HepG2 (cell line): ENCODE measurements around the gene SECTM1. TPM values are rescaled to one million over a fixed set of nuclear protein-coding genes. Genes with fewer than 3 reads are reported as not detected.

Experiments
- ATAC-seq: fragments of 200-7000 bp; cut with Tn5 transposase; 3 replicates; pipeline ENCODE4 v1.9.1; 2020; ENCODE audit warnings: mild to moderate bottlenecking, moderate library complexity
- BruUV-seq: library from RNA; stranded (reverse); fragments of 400-500 nt; replicated peaks from 2 replicates; lab custom pipeline; 2021; lab: Mats Ljungman, UMichigan
- CTCF ChIA-PET: fragments of 300-600 bp; formaldehyde crosslinking; extraction: SDS; loops from one replicate; lab custom pipeline; 2021; ENCODE audit warnings: low total read pairs, inconsistent platforms, low intra/inter-chr PET ratio; lab: Yijun Ruan, JAX
- POLR2A ChIA-PET: fragments of 350-600 bp; sonication (Branson Sonifier 250); formaldehyde crosslinking; loops from one replicate; lab custom pipeline; 2020; ENCODE audit warnings: antibody characterized with exemption, inconsistent platforms; lab: Yijun Ruan, JAX
- DNase-seq: peaks from one replicate; pipeline ENCODE4 v3.0.0-alpha.2; 2015; ENCODE audit warnings: low spot score
- FAIRE-seq: peaks from 3 replicates; lab custom pipeline; 2011; peaks lifted over from hg19 to GRCh38; lab: Jason Lieb, UNC
- H2AFZ ChIP-seq: one replicate; pipeline ENCODE4 v1.6.1; 2011; ENCODE audit warnings: low read length, inconsistent platforms
- H3K27ac ChIP-seq: fragments of 300-600 bp; 3 replicates; pipeline ENCODE4 v1.8.0; 2011; ENCODE audit warnings: mixed run types, mild to moderate bottlenecking, mixed read lengths, low read length, inconsistent platforms; ENCODE audit not compliant: insufficient read depth; ENCODE audit errors: extremely low read length
- H3K27me3 ChIP-seq, 2 experiments: fragments of 200-600 bp in 1 of 2; 2 replicates in 1 of 2; 3 replicates in 1 of 2; pipeline versions ENCODE4 v1.6.0 to v1.8.0; 2011; ENCODE audit warnings: low read length in 2 of 2, mild to moderate bottlenecking in 2 of 2, moderate library complexity in 2 of 2, inconsistent platforms in 1 of 2; ENCODE audit not compliant: insufficient read depth in 2 of 2, control insufficient read depth in 1 of 2
- H3K36me3 ChIP-seq, 2 experiments: fragments of 200-600 bp in 1 of 2; replicated peaks in 1 of 2; 2 replicates in 1 of 2; 3 replicates in 1 of 2; pipeline versions ENCODE4 v1.5.1 to v1.8.0; 2011; ENCODE audit warnings: low read length in 2 of 2, inconsistent platforms in 1 of 2; ENCODE audit not compliant: insufficient read depth in 2 of 2, control insufficient read depth in 1 of 2
- H3K4me1 ChIP-seq: 2 replicates; pipeline ENCODE4 v1.5.1; 2012; ENCODE audit warnings: low read length, inconsistent platforms; ENCODE audit not compliant: insufficient read depth
- H3K4me2 ChIP-seq: 2 replicates; pipeline ENCODE4 v1.6.0; 2011; ENCODE audit warnings: low read depth, low read length, inconsistent platforms
- H3K4me3 ChIP-seq, 3 experiments: fragments of 200-600 bp in 1 of 3; sonication (generic), shearing (Covaris generic) in 1 of 3; replicated peaks in 1 of 3; 2 replicates each; pipeline ENCODE4 v1.5.1; 2011 to 2016; ENCODE audit warnings: low read length in 3 of 3, inconsistent platforms in 2 of 3, low read depth in 2 of 3, mild to moderate bottlenecking in 2 of 3, control low read depth in 1 of 3, mixed read lengths in 1 of 3; ENCODE audit not compliant: insufficient read depth in 1 of 3
- H3K79me2 ChIP-seq: one replicate; pipeline ENCODE4 v1.6.1; 2011; ENCODE audit warnings: low read length, inconsistent platforms; ENCODE audit not compliant: insufficient read depth
- H3K9ac ChIP-seq: 2 replicates; pipeline ENCODE4 v1.6.0; 2011; ENCODE audit warnings: mild to moderate bottlenecking, low read depth, low read length, inconsistent platforms; ENCODE audit not compliant: insufficient read depth
- H3K9me3 ChIP-seq: 2 replicates; pipeline ENCODE4 v1.5.1; 2012; ENCODE audit warnings: mild to moderate bottlenecking, low read length
- H4K20me1 ChIP-seq: 2 replicates; pipeline ENCODE4 v1.6.0; 2011; ENCODE audit warnings: inconsistent platforms, mild to moderate bottlenecking, low read length, moderate library complexity; ENCODE audit not compliant: insufficient read depth
- AGO1 ChIP-seq: fragments of 200-400 bp; formaldehyde crosslinking; IDR thresholded peaks from 2 replicates; pipeline ENCODE4 v1.6.1; 2017; ENCODE audit warnings: mild to moderate bottlenecking, low read depth, low read length, moderate library complexity; ENCODE audit not compliant: poor library complexity, severe bottlenecking
- KAT7 ChIP-seq: IDR thresholded peaks from 2 replicates; pipeline ENCODE4 v1.6.1; 2018; ENCODE audit warnings: borderline replicate concordance, missing compliant biosample characterization
- KLF12 ChIP-seq: sonication (generic); formaldehyde crosslinking; IDR thresholded peaks from 2 replicates; pipeline ENCODE4 v1.4.0; 2020; ENCODE audit warnings: missing genetic modification reagents, borderline replicate concordance
- NFKB2 ChIP-seq: sonication (generic); formaldehyde crosslinking; IDR thresholded peaks from 2 replicates; pipeline ENCODE4 v1.4.0; 2020; ENCODE audit warnings: missing genetic modification reagents, borderline replicate concordance
- PRPF4 ChIP-seq: fragments of 200-400 bp; formaldehyde crosslinking; IDR thresholded peaks from 2 replicates; pipeline ENCODE4 v1.6.1; 2016; ENCODE audit warnings: low read length, low read depth; ENCODE audit not compliant: poor library complexity, severe bottlenecking
- RBFOX2 ChIP-seq: fragments of 200-400 bp; formaldehyde crosslinking; IDR thresholded peaks from 2 replicates; pipeline ENCODE4 v1.6.1; 2017; ENCODE audit warnings: low read depth, mild to moderate bottlenecking, low read length
- SMAD1 ChIP-seq: sonication (generic); formaldehyde crosslinking; IDR thresholded peaks from 2 replicates; pipeline ENCODE4 v1.4.0; 2020; ENCODE audit warnings: missing genetic modification reagents, low read depth, mild to moderate bottlenecking, borderline replicate concordance
- ZFP36 ChIP-seq: fragments of 150-350 bp; IDR thresholded peaks from 2 replicates; pipeline ENCODE4 v1.6.1; 2018; ENCODE audit warnings: borderline replicate concordance, low read length, low read depth; ENCODE audit not compliant: partially characterized antibody
- ZMYM3 ChIP-seq: sonication (generic); formaldehyde crosslinking; IDR thresholded peaks from 2 replicates; pipeline ENCODE4 v1.5.1; 2020; ENCODE audit warnings: mild to moderate bottlenecking, missing genetic modification reagents
- ZNF850 ChIP-seq: sonication (generic); formaldehyde crosslinking; conservative IDR thresholded peaks from 2 replicates; pipeline ENCODE4 v1.9.0; 2021; ENCODE audit warnings: mild to moderate bottlenecking, missing genetic modification reagents
- WGBS: methylation state at CpG from one replicate; pipeline ENCODE4 v1.1.6; 2017; ENCODE audit warnings: low lambda C conversion rate; 5-methylcytosine and 5-hydroxymethylcytosine counted together
- in situ Hi-C: cut with HindIII; loops from 2 replicates; pipeline ENCODE4 v1.10.0; 2017; ENCODE audit warnings: low pct_unique_long_range_greater_than_20kb; ENCODE audit not compliant: extremely low pct_ligation_motif_present
- intact Hi-C: fragments of 100-400 bp; cut with micrococcal nuclease; formaldehyde crosslinking; loops from one replicate; pipeline ENCODE4 v1.10.0; 2022; ENCODE audit not compliant: unreplicated experiment
- polyA plus RNA-seq, 8 experiments: library from polyadenylated mRNA; depleted of rRNA in 3 of 8; stranded (reverse) in 7 of 8; unstranded in 1 of 8; fragments of >200 nt; fragmentation: Illumina TruSeq in 4 of 8; extraction: Trizol in 4 of 8; gene quantifications; 2 replicates each; pipeline versions ENCODE4 v1.2.1 to v1.2.3, GENCODE V29; 2011 to 2016; ENCODE audit warnings: low read depth in 4 of 8, missing spikeins in 1 of 8, mixed read lengths in 1 of 8; ENCODE audit not compliant: insufficient read depth in 1 of 8
- total RNA-seq, 5 experiments: library from RNA; depleted of rRNA; stranded (reverse); fragments of >200 nt; fragmentation: Illumina TruSeq; extraction: Trizol; gene quantifications; 2 replicates each; pipeline ENCODE4 v1.2.3, GENCODE V29; 2016; ENCODE audit warnings: low read depth in 1 of 5
- TF ChIP-seq, protein P1 (sequence below): sonication (generic); formaldehyde crosslinking; IDR thresholded peaks from 2 replicates; pipeline ENCODE4 v1.5.0; 2020; ENCODE audit warnings: missing genetic modification reagents

Gene SECTM1
- total and polyA plus RNA-seq, 2 of the 13 experiments (the other 11 are each of a cell fraction or from before 2014, with no cell fraction given), result 3.5 to 5.3 TPM

DNA sequence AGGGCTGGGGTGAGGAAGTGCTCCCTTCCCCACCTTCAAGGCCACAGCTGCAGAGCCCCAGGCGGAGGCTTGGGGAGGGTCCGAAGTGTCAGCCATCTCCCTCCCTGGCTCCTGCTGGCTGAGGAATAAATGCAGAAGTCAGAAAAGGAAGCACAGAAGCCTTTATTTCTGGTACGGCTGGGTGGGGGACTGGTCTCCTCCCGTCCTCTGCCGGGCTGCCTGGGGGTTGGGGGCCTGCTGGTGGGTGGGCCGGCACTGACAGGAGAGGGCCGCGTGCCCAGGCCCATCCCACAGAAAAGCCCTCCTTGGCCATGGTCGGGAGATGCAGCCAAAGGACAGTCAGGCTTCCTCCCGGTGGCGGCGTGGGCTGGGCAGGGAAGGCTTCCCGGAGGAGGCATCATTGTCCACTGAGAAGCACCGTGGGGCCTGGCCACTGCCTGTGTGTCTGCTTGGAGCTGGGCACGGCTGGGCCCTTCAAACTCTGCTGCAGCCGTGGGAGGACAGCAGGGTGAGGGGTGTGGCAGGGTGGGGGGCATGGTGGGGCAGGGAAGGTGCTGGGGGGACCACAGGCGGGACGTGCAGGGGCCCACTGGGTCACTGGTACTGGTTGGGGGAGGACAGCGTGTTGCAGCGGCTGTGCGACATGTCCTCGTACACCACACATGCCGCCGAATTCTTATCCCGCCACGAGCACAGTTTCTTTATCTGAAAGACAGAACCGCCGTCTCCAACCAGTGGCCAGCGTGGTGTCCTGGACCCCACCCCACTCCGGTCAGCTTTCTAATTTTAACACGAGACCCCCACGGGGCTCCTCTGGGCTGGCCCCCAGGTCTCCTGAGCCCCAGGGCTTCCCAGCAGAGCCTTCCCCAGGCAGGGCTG lies 18.6 kb downstream of the SECTM1 start:
- WGBS, result 97% methylated on average over 28 of the region's 32 CpGs
- no peak for ATAC-seq
- Histone ChIP-seq H3K9me3 (no peaks in the 10 kb centered on the region), H3K27ac (no peak overlapping the region), H3K79me2 (peaks cover 3% of the 10 kb centered on the region), H3K27me3 (no peaks in the 10 kb centered on the region; a peak in 1 of 5 replicates), H2AFZ (no peak overlapping the region), H3K36me3 (no peaks in the 10 kb centered on the region), H3K9ac (no peak overlapping the region), H3K4me1 (peaks cover 56% of the 10 kb centered on the region)
- DNase-seq, result no peak
- ChIA-PET POLR2A (interaction anchor here (1.1 to 1.2 kb wide), 2 partner anchors 10 to 14 kb away, joined by 4 read pairs; no protein-coding TSS in a partner anchor), CTCF (interaction anchor here (1.1 kb wide), 1 partner anchor 14 kb away, joined by 3 read pairs; no protein-coding TSS in a partner anchor)
- in situ Hi-C loops, result no loop called here
- TF ChIP-seq AGO1 (no peak), ZMYM3 (CRISPR knock-in tag) (0 out of 2 replicates have a peak, but pooled peaks have one; percentile 13), ZFP36 (peak; percentile 83)
- TF ChIP-seq, all 625 proteins: peak for 2
- no peaks in the 10 kb centered on the region for H4K20me1 ChIP-seq
- intact Hi-C loops, result no loop called here
- H3K4me2 ChIP-seq, result no peak overlapping the region
- FAIRE-seq, result no peak
- BruUV-seq, result no TSS peak
- H3K4me3 ChIP-seq, result no peak overlapping the region

DNA sequence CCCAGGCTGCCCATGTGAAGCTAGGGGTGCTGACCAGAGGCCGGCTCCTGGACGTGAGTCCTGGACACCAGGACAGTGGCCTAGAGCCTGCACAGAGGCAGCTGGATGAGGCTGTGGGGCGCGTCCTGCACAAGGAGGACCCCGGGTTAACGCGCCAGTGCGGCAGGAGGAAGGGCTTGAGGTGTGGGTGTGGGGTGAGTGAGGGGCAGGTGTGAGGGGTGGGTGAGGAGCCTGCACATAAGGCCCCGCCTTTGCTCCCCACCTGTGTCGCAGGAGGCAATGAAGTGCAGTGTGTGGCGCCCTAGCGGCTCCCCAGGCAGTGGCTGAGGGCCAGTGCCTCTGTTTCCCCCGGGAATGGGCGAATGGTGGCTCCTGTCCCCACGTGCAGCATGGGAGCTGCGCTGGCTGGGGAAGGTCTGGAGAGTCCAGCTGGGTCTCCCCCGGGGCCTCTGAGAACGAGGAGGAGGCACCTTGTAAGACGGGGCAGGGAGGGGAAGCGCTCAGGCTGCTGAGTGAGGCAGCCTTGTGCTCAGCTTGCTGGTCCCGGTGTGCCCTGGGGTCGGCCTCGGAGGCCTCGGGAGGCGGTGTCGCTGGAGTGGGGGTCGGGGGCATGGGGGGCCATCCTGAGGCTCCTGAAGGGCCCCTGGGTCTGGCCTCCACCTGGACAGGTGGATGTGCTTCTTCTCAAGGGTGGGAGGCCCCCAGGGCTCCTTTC lies 19.4 kb downstream of the SECTM1 start:
- Histone ChIP-seq H3K9ac (no peak overlapping the region), H2AFZ (no peak overlapping the region), H3K4me3 (no peak overlapping the region), H3K27ac (no peak overlapping the region), H3K9me3 (no peaks in the 10 kb centered on the region), H3K27me3 (no peaks in the 10 kb centered on the region; a peak in 1 of 5 replicates), H3K4me2 (no peak overlapping the region), H3K4me1 (peaks cover 56% of the 10 kb centered on the region), H3K79me2 (peaks cover 3% of the 10 kb centered on the region), H3K36me3 (no peaks in the 10 kb centered on the region), H4K20me1 (no peaks in the 10 kb centered on the region)
- POLR2A ChIA-PET, result interaction anchor here (1.0 to 1.5 kb wide), 4 partner anchors 9 to 22 kb away, joined by 3 to 4 read pairs (median 4); no protein-coding TSS in a partner anchor
- DNase-seq (no peak), ATAC-seq (no peak), FAIRE-seq (no peak)
- CTCF ChIA-PET, result no interaction called here
- WGBS, result 94% methylated on average over 11 of the region's 27 CpGs
- BruUV-seq, result no TSS peak
- intact Hi-C loops, result no loop called here
- in situ Hi-C loops, result no loop called here
- TF ChIP-seq PRPF4 (no peak), NFKB2 (no peak), SMAD1 (CRISPR knock-in tag) (no peak), RBFOX2 (0 out of 2 replicates have a peak, but pooled peaks have one; percentile 14), KAT7 (no peak), ZNF850 (CRISPR knock-in tag) (no peak), KLF12 (CRISPR knock-in tag) (no peak)
- TF ChIP-seq, protein P1, sequence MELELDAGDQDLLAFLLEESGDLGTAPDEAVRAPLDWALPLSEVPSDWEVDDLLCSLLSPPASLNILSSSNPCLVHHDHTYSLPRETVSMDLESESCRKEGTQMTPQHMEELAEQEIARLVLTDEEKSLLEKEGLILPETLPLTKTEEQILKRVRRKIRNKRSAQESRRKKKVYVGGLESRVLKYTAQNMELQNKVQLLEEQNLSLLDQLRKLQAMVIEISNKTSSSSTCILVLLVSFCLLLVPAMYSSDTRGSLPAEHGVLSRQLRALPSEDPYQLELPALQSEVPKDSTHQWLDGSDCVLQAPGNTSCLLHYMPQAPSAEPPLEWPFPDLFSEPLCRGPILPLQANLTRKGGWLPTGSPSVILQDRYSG (CRISPR knock-in tag), result no peak
